SK-N-SH treated with all-trans-retinoic acid at 6 μM for 48 hours (cell line): ENCODE results near the gene PCED1A.
"Not testable (repeated sequence)": the region's sequence is repeated elsewhere in the genome, so short reads cannot be mapped to it uniquely, and the experiment has no call there.

Experiments used
- ATAC-seq: fragments of 200-7000 bp; cut with Tn5 transposase; 3 replicates; pipeline ENCODE4 v1.9.1; 2020; ENCODE audit warnings: mild to moderate bottlenecking, moderate library complexity
- ARNTL ChIP-seq: fragments of 450-650 bp; formaldehyde crosslinking; IDR thresholded peaks from 2 replicates; pipeline ENCODE4 v1.5.0; 2020; ENCODE audit warnings: low read depth, mild to moderate bottlenecking, moderate library complexity, borderline replicate concordance
- BACH2 ChIP-seq: fragments of 250-450 bp; sonication (Bioruptor Pico); IDR thresholded peaks from 2 replicates; pipeline ENCODE4 v1.9.0; 2021; ENCODE audit warnings: mild to moderate bottlenecking, borderline replicate concordance
- CREB5 ChIP-seq: fragments of 250-450 bp; sonication (Bioruptor Pico); IDR thresholded peaks from 2 replicates; pipeline ENCODE4 v1.5.1; 2020; ENCODE audit warnings: low read depth, mild to moderate bottlenecking, moderate library complexity
- CSDC2 ChIP-seq: fragments of 250-450 bp; sonication (Bioruptor Pico); IDR thresholded peaks from 2 replicates; pipeline ENCODE4 v1.5.0; 2020; ENCODE audit warnings: mild to moderate bottlenecking, moderate library complexity
- CSRNP3 ChIP-seq: fragments of 250-450 bp; sonication (Bioruptor Pico); IDR thresholded peaks from 2 replicates; pipeline ENCODE4 v1.5.1; 2021; ENCODE audit warnings: mild to moderate bottlenecking, moderate library complexity
- ESRRG ChIP-seq: fragments of 250-450 bp; sonication (Bioruptor Pico); IDR thresholded peaks from 2 replicates; pipeline ENCODE4 v1.6.1; 2021; ENCODE audit warnings: mild to moderate bottlenecking
- GLIS3 ChIP-seq: fragments of 250-450 bp; sonication (Bioruptor Pico); IDR thresholded peaks from 2 replicates; pipeline ENCODE4 v1.5.0; 2020; ENCODE audit warnings: mild to moderate bottlenecking, moderate library complexity
- OSR1 ChIP-seq: fragments of 250-450 bp; sonication (Bioruptor Pico); IDR thresholded peaks from 2 replicates; pipeline ENCODE4 v1.8.0; 2022; ENCODE audit warnings: moderate library complexity, mild to moderate bottlenecking, inconsistent platforms
- PATZ1 ChIP-seq: fragments of 250-450 bp; sonication (Bioruptor Pico); IDR thresholded peaks from 2 replicates; pipeline ENCODE4 v1.8.0; 2020; ENCODE audit warnings: mild to moderate bottlenecking, moderate library complexity, borderline replicate concordance
- POU6F1 ChIP-seq: fragments of 250-450 bp; sonication (Bioruptor Pico); IDR thresholded peaks from 2 replicates; pipeline ENCODE4 v1.8.0; 2021; ENCODE audit warnings: low read depth, mild to moderate bottlenecking, moderate library complexity, borderline replicate concordance
- RARB ChIP-seq: fragments of 250-450 bp; sonication (Bioruptor Pico); IDR thresholded peaks from 2 replicates; pipeline ENCODE4 v1.8.0; 2021; ENCODE audit warnings: mild to moderate bottlenecking, moderate library complexity
- SNAI2 ChIP-seq: fragments of 250-450 bp; sonication (Bioruptor Pico); IDR thresholded peaks from 2 replicates; pipeline ENCODE4 v1.5.0; 2020; ENCODE audit warnings: mild to moderate bottlenecking, moderate library complexity
- TCF4 ChIP-seq: fragments of 250-450 bp; sonication (Bioruptor Pico); IDR thresholded peaks from 2 replicates; pipeline ENCODE4 v1.8.0; 2021; ENCODE audit warnings: mild to moderate bottlenecking, moderate library complexity, borderline replicate concordance
- TOX ChIP-seq: fragments of 250-450 bp; sonication (Bioruptor Pico); IDR thresholded peaks from 2 replicates; pipeline ENCODE4 v1.8.0; 2021; ENCODE audit warnings: mild to moderate bottlenecking, moderate library complexity, borderline replicate concordance
- TSHZ2 ChIP-seq: fragments of 250-450 bp; sonication (Bioruptor Pico); IDR thresholded peaks from 2 replicates; pipeline ENCODE4 v1.5.0; 2020; ENCODE audit warnings: mild to moderate bottlenecking, moderate library complexity
- ZC3H10 ChIP-seq: fragments of 250-450 bp; sonication (Bioruptor Pico); IDR thresholded peaks from 2 replicates; pipeline ENCODE4 v1.5.1; 2021; ENCODE audit warnings: mild to moderate bottlenecking, moderate library complexity
- ZFP3 ChIP-seq: fragments of 250-450 bp; sonication (Bioruptor Pico); IDR thresholded peaks from 2 replicates; pipeline ENCODE4 v1.5.0; 2020; ENCODE audit warnings: mild to moderate bottlenecking, moderate library complexity
- ZFP30 ChIP-seq: fragments of 450-650 bp; formaldehyde crosslinking; IDR thresholded peaks from 2 replicates; pipeline ENCODE4 v1.5.0; 2022; ENCODE audit warnings: mild to moderate bottlenecking, moderate library complexity
- ZNF565 ChIP-seq: fragments of 450-650 bp; formaldehyde crosslinking; conservative IDR thresholded peaks from 2 replicates; pipeline ENCODE4 v1.5.0; 2020; ENCODE audit warnings: low read depth, mild to moderate bottlenecking, moderate library complexity
- ZNF8 ChIP-seq: fragments of 450-650 bp; formaldehyde crosslinking; IDR thresholded peaks from 2 replicates; pipeline ENCODE4 v1.5.0; 2020; ENCODE audit warnings: mild to moderate bottlenecking, moderate library complexity

The PCED1A gene

GRCh38 chr20:2814076-2814475, 26.4 kb downstream of the PCED1A start:
- ATAC-seq = peak; percentile 16

GRCh38 chr20:2812189-2812588, 28.3 kb downstream of the PCED1A start:
- ATAC-seq = no peak
- TF ChIP-seq ESRRG = no peak
- no peak for TF ChIP-seq OSR1 (CRISPR knock-in tag)
- no peak for TF ChIP-seq ZNF8 (CRISPR knock-in tag)
- TF ChIP-seq TCF4 = no peak
- TF ChIP-seq CSRNP3 (CRISPR knock-in tag) = no peak
- TF ChIP-seq ZNF565 (CRISPR knock-in tag) = no peak
- TF ChIP-seq SNAI2 (CRISPR knock-in tag) = no peak

More at GRCh38 chr20:2814076-2814475, 26.4 kb downstream of the PCED1A start:
- TF ChIP-seq ZFP30 (CRISPR knock-in tag) (no peak), POU6F1 (CRISPR knock-in tag) (no peak), CREB5 (no peak), CSRNP3 (CRISPR knock-in tag) (no peak), ZC3H10 (CRISPR knock-in tag) (no peak), PATZ1 (CRISPR knock-in tag) (no peak), CSDC2 (no peak), GLIS3 (CRISPR knock-in tag) (no peak)

- no peak for TF ChIP-seq RARB (CRISPR knock-in tag)
- TF ChIP-seq ZFP3 (CRISPR knock-in tag) = no peak
- TF ChIP-seq BACH2 (CRISPR knock-in tag) = no peak
- no peak for TF ChIP-seq TOX (CRISPR knock-in tag)
- TF ChIP-seq POU6F1 (CRISPR knock-in tag) = no peak
- TF ChIP-seq, all 23 proteins: peak for 0
- ATAC-seq = no peak
Observed at GRCh38 chr20:2809690-2810089, 30.8 kb downstream of the PCED1A start.

- not testable (repeated sequence) for ATAC-seq
Observed at GRCh38 chr20:2807929-2808328, 32.5 kb downstream of the PCED1A start.

GRCh38 chr20:2807019-2807418, 33.4 kb downstream of the PCED1A start:
- ATAC-seq = no peak
- TF ChIP-seq ARNTL = no peak
- TF ChIP-seq ZC3H10 (CRISPR knock-in tag) = no peak
- no peak for TF ChIP-seq ZNF565 (CRISPR knock-in tag)
- no peak for TF ChIP-seq TSHZ2
- no peak for TF ChIP-seq CREB5
